ENCODE results near the gene SREBF1. TPM values are rescaled to one million over a fixed set of nuclear protein-coding genes. Genes with fewer than 3 reads are reported as not detected.

SREBF1 gene
- polyA plus RNA-seq, 3 donors: 7.6 to 35.9 (median 10.5) TPM

DNA sequence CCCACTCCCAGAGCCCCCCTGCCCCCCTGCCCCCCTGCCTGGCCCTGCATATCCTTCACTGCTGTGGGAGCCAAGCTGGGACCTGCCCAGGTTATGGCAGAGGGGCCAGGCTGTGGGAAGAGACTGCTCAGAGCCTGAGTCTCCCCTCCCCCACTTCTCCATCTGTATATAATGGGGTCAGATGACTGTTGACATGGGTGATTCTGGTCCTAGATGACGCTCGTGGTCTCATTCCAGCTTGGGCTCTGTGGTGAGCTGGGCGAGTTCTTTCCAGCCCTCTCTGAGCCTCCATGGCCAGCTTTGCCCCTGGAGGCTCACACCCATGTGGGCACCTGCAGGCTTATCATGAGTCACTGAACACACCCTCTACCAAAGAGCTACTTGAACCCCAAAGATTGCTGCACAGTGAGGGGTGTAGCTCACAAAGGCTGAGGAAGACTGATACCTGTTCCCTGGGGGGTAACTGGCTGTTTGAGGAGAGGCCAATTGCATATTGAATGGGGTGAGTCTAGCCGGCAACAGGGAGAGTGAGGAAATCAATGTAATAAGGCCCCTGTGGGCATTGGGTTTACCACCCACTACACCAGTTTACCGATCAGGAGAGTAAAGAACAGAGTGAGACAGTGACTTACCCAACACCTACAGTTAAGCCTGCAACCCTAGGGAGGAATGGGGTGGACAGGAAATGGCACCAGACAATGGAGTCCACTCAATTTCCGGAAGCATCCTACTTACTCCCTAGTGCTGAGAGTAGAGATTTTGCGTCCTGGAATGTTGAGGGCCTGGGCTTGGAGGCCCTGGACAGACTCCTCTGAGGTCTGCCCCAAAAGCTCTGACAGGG lies 4.2 kb upstream of the SREBF1 start:
- Histone ChIP-seq H3K79me2 (ENCODE audit: insufficient read depth, low read length) (peaks cover 9% of the 10 kb centered on the region), H2AFZ (ENCODE audit: insufficient read depth, low read depth, low read length, poor library complexity, severe bottlenecking) (peak overlapping the region; percentile 65), H3K27ac (ENCODE audit: low read depth in 1 of 2, low read length in 2 of 2) (peak overlapping the region; percentile 97 to 99), H3K4me1 (ENCODE audit: control insufficient read depth in 1 of 2, insufficient read depth in 2 of 2, low read length in 2 of 2) (peaks cover 52 to 53% of the 10 kb centered on the region in 2 donors), H4K20me1 (ENCODE audit: insufficient read depth, low read length) (peaks cover under 1% of the 10 kb centered on the region), H3K36me3 (replicated peaks in 1 of 2; ENCODE audit: control insufficient read depth in 1 of 2, insufficient read depth in 2 of 2, low read length in 2 of 2) (peaks cover under 1 to 1% of the 10 kb centered on the region in 2 donors), H3K4me3 (replicated peaks in 1 of 3; ENCODE audit: low read depth in 2 of 3, low read length in 3 of 3) (peak overlapping the region; percentile 72 to 83 (median 78)), H3K27me3 (ENCODE audit: control insufficient read depth in 2 of 2, insufficient read depth in 2 of 2, low read length in 2 of 2) (no peaks in the 10 kb centered on the region), H3K9me3 (replicated peaks in 1 of 2; ENCODE audit: control insufficient read depth in 1 of 2, insufficient read depth in 1 of 2, low read length in 2 of 2) (no peaks in the 10 kb centered on the region), H3K4me2 (replicated peaks; ENCODE audit: extremely low read depth, low read length, poor library complexity, severe bottlenecking) (peak overlapping the region; percentile 87), H3K9ac (ENCODE audit: insufficient read depth, low read length, poor library complexity, severe bottlenecking) (peak overlapping the region; percentile 87)
- H3K27ac Mint-ChIP-seq: peak overlapping the region; percentile 88 to 94 (median 91)
- peak in 1 of 3 donors; percentile 65 for DNase-seq
- peaks cover under 1 to 6% of the 10 kb centered on the region in 2 donors for H3K36me3 Mint-ChIP-seq
- H3K27me3 Mint-ChIP-seq (ENCODE audit: low read depth in 3 of 3): peaks cover 0 to 1% (median 0%) of the 10 kb centered on the region in 3 donors
- intact Hi-C loops (cut with micrococcal nuclease): no loop called here
- peaks cover 46% of the 10 kb centered on the region for H3K4me1 Mint-ChIP-seq
- peak overlapping the region; percentile 68 to 79 for H3K4me3 Mint-ChIP-seq
- no peak for TF ChIP-seq CTCF (IDR thresholded peaks at IDR 0.05)
- H3K9me3 Mint-ChIP-seq: no peaks in the 10 kb centered on the region
- WGBS (ENCODE audit: insufficient coverage): no CpG with 5 or more reads among the region's 7 CpGs

GRCh38 chr17:17839791-17840707 lies 3.3 kb upstream of the SREBF1 start:
- H3K4me1 ChIP-seq (ENCODE audit: control insufficient read depth in 1 of 2, insufficient read depth in 2 of 2, low read length in 2 of 2): peaks cover 61 to 62% of the 10 kb centered on the region in 2 donors
- H4K20me1 ChIP-seq (ENCODE audit: insufficient read depth, low read length): peaks cover 10% of the 10 kb centered on the region
- Mint-ChIP-seq H3K27ac (peak overlapping the region; percentile 91 to 98 (median 96)), H3K27me3 (ENCODE audit: low read depth in 3 of 3) (peaks cover 0 to 4% (median 0%) of the 10 kb centered on the region in 3 donors), H3K4me1 (peaks cover 55% of the 10 kb centered on the region), H3K36me3 (peaks cover 6 to 9% of the 10 kb centered on the region in 2 donors), H3K4me3 (peak overlapping the region; percentile 71 to 80), H3K9me3 (no peaks in the 10 kb centered on the region)
- DNase-seq: peak; percentile 80 to 87 (median 85)
- peak overlapping the region; percentile 65 for H2AFZ ChIP-seq (ENCODE audit: insufficient read depth, low read depth, low read length, poor library complexity, severe bottlenecking)
- intact Hi-C loops (cut with micrococcal nuclease): loop anchor here (2.0 to 10.0 kb wide), 3 partner anchors 15 to 155 kb away; partner anchors contain the start of gene RAI1 (in 1 of the 2)
- WGBS (ENCODE audit: insufficient coverage): 2% methylated on average over 71 of the region's 71 CpGs
- no peaks in the 10 kb centered on the region for H3K36me3 ChIP-seq (replicated peaks in 1 of 2; ENCODE audit: control insufficient read depth in 1 of 2, insufficient read depth in 2 of 2, low read length in 2 of 2)
- peak overlapping the region; percentile 72 to 83 (median 78) for H3K4me3 ChIP-seq (replicated peaks in 1 of 3; ENCODE audit: low read depth in 2 of 3, low read length in 3 of 3)
- no peaks in the 10 kb centered on the region for H3K27me3 ChIP-seq (ENCODE audit: control insufficient read depth in 2 of 2, insufficient read depth in 2 of 2, low read length in 2 of 2)
- H3K27ac ChIP-seq (ENCODE audit: low read depth in 1 of 2, low read length in 2 of 2): peak overlapping the region; percentile 97 to 99
- no peaks in the 10 kb centered on the region for H3K9me3 ChIP-seq (replicated peaks in 1 of 2; ENCODE audit: control insufficient read depth in 1 of 2, insufficient read depth in 1 of 2, low read length in 2 of 2)
- peak overlapping the region; percentile 87 for H3K9ac ChIP-seq (ENCODE audit: insufficient read depth, low read length, poor library complexity, severe bottlenecking)
- peak overlapping the region; percentile 87 for H3K4me2 ChIP-seq (replicated peaks; ENCODE audit: extremely low read depth, low read length, poor library complexity, severe bottlenecking)
- H3K79me2 ChIP-seq (ENCODE audit: insufficient read depth, low read length): peaks cover 18% of the 10 kb centered on the region
- TF ChIP-seq CTCF (IDR thresholded peaks at IDR 0.05): no peak

Data from CD14-positive monocyte (primary cell).